GM20431 (cell line): ENCODE data around the gene CFDP1.
"Not testable (repeated sequence)": the region's sequence is repeated elsewhere in the genome, so short reads cannot be mapped to it uniquely, and the experiment has no call there.

ENCODE experiments used
- in situ Hi-C: fragments of 300-500 bp; cut with MseI, MboI; formaldehyde crosslinking; loops from one replicate; pipeline ENCODE4 v1.15.0; 2020; ENCODE audit warnings: low sequenced_read_pairs; ENCODE audit not compliant: unreplicated experiment

The CFDP1 gene

DNA sequence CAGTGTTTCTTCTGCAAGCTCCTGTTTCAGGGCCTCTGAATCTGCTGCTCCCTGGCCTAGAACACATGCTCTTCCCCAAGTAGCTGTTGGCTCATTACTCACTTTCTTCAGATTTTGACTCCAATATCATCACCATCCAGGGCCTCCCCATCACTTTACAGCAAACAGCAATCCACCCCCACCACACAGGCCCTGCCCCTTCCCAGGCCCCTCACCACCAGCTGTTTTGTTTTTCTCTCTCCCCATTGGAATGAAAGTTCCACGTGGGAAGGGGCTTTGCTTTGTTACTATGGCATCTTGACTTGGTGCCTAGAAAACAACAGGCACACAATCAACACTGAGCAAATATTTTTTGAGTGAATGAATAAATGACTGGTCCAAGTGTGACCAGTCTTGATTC is 27.1 kb upstream of the CFDP1 start:
- in situ Hi-C loops = no loop called here

DNA sequence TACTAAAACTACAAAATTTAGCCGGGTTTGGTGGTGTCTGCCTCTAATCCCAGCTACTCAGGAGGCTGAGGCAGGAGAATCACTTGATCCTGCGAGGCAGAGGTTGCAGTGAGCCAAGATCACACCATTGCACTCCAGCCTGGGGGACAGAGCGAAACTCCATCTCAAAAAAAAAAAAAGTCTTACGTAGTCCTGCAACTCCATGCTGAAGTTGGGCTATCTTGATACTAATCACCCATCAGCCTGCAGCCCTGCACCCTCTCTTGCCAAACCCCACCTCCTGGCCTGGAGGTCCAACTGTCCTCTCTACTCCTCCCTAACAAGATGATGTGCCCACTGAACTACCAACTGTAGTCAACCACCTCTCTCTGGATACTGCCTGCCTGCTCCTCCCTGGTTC is 26.4 kb upstream of the CFDP1 start:
- in situ Hi-C loops = no loop called here

DNA sequence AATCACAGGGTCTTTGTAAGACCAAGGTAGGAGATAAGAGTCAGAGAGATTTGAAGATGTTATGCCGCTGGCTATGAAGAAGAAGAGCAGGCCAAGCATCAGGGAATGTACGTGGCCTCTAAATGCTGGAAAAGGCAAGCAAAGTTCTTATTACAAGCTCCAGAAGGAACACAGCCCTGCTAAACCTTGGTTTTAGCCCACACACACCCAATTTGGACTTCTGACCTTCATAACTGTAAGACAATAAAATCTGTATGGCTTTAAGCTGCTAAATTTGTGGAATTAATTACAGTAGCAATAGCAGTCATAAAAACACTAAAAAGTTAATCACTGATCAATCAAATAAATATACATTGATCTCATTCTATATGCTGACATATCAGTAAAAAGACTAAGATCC is 25.1 kb upstream of the CFDP1 start:
- in situ Hi-C loops = no loop called here

DNA sequence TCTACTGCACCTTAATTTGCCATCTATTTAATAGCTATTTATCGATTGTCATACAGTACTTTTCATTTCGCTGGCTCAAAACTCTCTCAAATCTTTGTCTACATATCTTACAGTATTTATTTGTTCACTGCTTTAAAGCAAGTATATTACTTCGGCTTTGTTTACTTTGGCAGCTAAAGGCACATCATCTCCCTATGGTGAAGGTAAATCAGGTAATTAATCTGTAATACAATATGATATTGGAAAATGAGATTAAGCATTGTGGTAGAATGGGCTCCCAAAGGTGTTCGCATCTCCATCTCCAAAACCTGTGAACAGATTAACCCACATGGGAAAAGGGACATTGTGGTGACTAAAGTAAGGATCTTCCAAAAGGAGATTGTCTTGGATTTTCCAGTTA is 24.7 kb upstream of the CFDP1 start:
- in situ Hi-C loops = no loop called here

DNA sequence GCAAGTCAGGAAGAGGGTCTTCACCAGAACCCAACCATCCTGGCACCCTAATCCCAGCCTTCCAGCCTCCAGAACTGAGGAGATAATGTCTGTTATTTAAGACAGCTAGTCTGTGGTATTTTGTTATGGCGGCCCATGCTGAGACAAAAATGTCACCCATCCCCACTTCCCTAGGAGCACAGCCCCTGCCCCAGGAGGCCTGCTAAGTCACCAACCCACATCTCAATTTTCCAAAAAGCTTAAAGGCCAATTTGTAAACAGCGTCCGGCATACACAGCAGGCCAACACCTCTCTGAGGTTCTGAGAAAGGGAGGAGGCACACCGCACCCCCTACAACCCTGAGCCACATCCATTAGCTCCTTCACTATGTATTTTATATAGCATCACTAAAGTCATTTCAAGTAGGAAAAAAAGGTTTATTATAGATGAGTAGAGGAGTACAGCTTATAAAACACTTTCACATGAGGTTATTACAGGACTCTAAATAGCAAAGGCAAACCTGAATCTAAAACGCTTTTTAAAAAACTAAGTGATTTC is 24.2 kb upstream of the CFDP1 start:
- in situ Hi-C loops = no loop called here

DNA sequence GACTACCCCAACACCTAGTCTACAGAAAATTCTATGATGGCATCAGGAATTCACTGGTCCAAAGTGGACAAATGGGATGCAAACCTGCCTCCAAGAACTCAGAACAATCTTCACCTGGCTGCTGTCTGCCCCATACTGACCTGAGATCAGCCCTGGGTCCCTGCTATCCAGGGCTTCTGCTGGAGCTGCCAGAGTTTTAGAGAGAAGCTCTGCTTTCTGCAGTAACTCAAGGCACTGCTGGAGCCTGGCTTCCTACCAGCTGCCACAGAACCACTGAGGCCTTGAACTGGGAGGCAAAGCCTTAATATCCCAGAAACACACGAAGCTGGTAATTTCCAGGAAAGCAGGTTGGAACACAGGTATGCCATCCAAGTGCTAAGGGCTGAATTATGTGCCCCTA is 23.7 kb upstream of the CFDP1 start:
- in situ Hi-C loops = no loop called here

DNA sequence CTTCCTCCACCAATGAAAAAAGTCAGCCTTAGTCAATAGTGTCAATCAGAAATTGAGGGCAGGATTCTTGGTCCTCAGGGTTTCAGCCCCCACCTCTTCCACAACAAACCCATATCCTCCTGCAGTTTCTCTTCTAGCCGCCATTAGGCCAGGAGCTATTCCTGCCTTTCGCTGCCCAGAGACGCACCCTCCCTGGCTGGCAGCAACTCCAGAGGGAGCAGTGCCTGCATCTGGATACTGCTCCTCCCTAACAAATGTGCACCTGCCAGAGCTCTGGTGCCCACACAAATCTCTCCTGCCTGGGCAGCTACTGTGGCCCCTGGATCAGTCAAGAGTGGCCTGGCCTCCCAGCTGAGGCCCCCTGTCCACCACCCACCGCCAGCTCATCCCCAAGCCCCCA is 23.2 kb upstream of the CFDP1 start:
- in situ Hi-C loops = not testable (repeated sequence)

DNA sequence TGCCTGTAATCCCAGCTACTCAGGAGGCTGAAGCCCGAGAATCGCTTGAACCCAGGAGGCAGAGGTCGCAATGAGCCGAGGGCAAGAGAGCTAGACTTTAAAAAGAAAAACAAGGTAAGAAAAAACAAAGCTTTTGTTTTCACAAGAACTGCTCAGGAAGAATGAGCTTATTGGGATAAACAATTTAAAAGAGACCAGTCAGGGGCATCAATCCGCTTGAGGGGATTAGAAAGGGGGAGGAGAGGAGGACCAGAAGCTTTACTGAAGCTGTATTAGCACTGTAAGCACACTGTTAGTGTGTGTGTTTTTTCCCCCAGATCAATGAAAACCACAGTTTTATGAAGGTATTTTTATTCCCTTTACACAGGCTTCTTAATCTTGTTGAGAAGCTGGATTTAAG is 22.4 kb upstream of the CFDP1 start:
- in situ Hi-C loops = no loop called here

DNA sequence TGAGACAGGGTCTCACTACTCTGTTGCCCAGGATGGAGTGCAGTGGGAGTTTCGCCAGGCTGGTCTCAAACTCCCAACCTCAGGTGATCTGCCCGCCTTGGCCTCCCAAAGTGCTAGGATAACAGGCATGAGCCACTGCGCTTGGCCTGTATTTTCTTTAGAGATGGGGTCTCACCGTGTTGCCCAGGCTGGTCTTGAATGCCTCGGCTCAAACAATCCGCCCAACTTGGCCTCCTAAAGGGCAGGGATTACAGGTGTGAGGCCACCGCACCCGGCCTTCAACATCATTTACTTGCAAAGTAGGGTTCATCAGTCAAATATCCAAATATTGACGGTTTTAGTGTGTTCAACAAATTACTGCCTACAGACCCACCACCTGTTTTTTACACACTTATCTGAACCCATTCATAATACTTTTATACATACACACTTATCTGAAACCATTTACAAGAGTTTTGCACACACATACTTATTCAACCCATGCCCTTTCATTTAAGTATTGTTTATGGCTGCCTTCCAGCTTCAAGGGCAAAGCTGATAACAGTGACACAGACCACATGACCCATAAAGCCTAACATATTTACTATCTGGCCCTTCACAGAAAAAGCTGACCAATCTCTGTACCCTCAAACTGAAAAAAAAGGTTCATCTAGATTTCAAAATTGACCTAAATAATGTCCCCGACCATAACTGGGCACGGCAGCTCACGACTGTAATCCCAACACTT is 19.3 kb upstream of the CFDP1 start:
- in situ Hi-C loops = no loop called here

DNA sequence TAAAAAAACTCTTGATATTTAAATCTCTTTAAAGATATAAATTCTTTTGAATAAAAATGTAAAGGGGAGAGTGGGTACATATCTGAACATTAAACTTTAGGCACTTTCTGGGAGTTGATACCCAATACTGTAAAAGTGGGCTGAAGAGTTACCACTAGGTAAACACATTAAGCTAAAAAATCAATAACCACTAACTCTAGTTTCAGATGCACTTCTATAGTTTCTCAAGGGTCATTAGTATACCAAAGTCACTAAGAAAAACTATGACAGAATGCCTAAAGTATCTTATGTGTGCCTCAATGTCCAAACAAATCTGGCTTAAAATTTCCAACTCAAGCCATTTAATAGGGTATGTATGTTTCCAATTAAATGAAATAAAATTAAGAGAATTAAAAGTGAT is 13.1 kb upstream of the CFDP1 start:
- in situ Hi-C loops = no loop called here

DNA sequence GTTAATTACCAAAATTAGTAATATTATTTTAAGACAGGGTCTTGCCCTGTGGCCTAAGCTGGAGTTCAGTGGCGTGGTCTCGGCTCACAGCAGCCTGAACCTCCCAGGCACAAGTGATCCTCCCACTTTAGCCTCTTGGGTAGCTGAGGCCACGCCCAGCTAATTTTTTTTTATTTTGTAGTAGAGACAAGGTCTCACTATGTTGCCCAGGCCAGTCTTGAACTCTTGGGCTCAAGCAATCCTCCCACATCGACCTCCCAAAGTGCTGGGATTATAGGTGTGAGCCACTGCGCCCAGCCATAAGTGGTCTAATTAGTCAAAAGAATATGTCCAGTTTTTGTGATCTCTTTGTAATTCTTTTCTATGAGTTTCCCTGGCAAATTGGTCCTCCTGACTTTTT is 12.0 kb upstream of the CFDP1 start:
- in situ Hi-C loops = no loop called here

DNA sequence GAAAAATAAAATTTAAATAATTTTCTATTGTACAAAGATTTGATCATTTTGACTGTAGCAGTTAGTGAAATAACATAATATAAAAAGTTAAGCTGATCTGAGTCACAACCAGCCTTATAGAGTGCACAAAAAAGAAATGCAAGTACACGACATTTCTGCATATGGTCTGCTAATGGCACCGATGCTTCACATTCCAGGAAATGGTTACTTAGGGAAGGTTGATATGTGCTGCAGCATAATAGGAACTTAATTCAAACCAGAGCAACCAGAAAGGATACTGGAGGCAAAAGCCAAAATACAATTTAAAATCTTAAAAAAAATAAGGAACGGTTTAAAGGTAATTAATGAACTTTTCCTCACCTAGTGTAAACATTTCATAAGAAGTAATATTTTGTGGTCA is 10.0 kb upstream of the CFDP1 start:
- in situ Hi-C loops = no loop called here

DNA sequence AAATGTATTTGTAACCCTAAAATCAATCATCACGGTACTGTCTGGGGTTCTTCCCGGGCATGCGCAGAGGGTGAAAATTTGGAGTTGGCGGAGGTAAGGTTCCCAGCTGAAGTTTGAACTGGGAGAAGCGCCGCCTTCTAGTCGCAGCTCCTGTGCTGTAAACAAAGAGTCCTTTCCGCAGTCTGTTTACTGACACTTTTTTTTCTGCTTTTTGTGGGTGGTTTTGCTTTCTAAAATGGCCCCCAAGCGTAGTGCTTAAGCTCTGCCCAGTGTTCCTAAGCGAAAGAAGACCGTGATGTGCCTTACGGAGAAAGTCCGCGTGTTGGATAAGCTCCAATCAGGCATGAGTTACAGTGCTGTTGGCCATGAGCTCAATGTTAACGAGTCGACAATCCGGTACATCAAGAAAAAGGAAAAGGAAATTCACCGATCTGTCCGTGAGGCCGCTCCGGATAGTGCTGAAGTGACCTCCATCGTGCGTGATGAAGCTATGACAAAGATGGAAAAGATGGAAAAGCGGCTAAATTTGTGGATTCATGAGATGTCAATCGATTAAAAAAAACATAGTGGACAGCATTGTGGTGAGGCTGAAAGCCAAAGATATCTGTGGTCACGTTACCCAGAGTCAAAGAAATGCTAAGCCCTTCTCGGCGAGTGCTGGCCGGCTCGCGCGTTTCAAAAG is 570 bp upstream of the CFDP1 start:
- in situ Hi-C loops = no loop called here

DNA sequence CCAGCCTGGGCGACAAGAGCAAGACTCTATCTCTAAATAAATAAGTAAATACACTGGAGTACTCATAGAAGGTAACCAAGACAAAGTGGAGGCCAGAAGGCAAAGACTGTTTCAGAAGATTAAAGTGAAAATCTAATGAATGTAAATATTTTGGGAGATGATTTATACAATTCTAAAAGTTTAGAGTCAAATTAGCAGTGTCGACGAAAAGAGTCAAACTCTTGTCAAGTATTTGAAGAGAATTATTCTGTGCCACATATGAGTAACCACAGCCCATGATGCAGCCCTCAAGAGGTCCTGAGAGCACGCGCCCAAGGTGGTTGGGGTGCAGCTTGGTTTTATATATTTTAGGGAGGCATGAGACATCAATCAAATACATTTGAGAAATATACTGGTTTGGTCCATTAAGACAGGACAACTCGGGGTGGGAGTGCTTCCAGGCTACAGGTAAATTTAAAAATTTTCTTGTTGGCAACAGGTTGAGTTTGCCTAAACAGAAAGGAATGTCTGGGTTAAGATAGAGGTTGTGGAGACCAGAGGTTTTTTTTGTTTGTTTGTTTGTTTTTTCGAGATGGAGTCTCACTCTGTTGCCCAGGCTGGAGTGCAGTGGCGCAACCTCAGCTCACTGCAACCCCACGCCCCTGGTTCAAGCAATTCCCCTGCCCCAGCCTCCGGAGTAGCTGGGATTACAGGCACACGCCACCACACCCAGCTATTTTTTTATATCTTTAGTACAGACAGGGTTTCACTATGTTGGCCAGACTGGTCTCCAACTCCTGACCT is 3.5 kb downstream of the CFDP1 start:
- in situ Hi-C loops = no loop called here

DNA sequence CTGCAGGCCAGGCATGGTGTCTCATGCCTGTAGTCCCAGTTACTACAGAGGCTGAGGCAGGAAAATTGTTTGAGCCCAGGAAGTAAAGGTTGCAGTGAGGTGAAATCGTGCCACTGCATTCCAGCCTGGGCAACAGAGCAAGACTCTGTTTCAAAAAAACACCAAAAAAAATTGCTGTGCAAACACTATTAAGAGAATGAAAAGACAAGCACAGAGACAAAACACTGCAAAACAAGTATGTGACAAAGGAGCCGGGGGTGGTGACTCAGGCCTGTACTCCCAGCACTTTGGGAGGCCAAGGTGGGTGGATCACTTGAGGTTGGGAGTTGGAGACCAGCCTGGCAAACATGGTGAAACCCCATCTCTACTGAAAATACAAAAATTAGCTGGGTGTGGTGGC is 6.8 kb downstream of the CFDP1 start:
- in situ Hi-C loops = not testable (repeated sequence)

DNA sequence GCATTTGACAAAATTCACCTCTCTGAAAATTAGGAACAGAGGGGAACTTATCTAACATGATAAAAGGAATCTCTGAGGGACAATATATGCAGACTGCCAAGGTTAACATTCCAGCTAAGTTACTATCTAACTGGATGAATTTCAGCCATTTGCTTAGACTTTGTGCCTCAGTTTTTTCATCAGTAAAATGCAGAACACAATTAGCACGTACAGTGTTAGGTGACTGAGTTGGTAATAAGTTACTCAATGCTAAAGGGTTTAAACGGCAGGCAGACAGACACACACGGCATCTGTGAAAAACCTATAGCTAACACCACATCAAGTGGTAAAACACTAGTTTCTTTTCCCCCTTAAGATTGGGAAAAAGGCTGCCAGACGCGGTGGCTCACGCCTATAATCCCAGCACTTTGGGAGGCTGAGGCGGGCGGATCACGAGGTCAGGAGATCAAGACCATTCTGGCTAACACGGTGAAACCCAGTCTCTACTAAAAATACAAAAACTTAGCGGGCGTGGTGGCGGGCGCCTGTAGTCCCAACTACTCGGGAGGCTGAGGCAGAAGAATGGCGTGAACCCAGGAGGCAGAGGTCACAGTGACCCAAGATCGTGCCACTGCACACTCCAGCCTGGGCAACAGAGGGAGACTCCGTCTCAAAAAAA is 9.1 kb downstream of the CFDP1 start:
- in situ Hi-C loops = not testable (repeated sequence)

DNA sequence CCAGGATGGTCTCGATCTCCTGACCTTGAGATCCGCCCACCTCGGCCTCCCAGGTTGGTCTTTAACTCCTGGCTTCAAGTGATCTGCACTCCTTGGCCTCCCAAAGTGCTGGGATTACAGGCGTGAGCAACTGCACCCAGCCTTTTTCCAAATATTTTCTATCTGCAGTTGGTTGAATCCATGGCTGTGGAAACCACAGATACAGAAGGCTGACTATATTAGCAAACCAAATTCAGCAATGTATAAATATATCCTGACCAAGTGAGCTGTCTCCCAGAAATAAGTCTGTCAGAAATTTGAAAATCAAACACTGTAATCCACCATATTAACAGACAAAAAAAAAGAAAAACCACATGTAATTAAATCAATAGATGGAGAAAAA is 9.6 kb downstream of the CFDP1 start:
- in situ Hi-C loops = no loop called here

DNA sequence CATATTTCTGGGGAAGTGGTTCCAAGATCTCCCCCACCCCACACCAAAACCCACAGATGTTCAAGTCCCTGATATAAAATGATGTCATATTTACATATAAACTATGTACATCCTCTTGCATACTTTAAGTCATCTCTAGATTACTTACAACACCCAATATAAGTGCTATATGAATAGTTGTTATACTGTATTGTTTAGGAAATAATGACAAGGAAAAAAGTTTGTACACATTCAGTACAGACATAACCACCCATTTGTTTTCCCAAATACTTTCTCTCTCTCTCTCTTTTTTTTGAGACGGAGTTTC is 11.5 kb downstream of the CFDP1 start:
- in situ Hi-C loops = no loop called here

DNA sequence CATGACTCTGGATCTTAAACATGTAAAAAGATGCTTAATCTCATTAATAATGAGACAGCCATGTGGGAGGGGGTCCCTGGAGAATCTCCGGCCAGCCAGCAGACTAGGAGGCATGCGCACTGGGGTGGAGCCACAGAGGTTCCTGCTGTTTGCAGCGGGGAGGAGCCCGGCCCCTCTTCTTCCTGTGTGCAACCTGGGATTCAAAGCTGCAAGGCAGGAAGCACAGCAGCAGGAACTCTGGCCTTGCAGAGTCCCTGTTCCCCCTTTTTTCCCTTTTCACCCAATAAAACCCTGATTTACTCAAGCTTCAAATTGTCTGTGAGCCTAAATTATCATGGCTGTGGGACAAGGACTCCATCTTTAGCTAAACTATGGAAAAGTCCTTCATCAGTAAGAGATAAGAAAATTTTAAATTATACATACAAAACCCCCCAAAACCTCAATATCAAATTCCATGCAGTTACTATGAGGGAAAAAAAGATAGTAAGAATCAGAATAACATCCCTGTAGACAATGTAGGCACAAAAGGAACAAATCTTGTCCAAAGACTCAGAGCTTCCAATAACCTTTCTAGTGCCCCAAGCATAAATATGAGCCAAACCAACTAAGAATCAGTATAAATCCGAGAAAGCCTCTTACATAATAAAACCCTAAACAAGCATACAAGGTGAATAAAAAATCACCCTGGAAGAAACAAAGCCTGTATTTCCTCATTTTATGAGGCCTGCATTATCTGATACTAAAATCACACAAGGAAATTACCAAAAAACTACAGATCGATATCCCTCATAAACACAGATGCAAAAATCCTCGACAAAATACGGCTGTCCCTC is 12.1 kb downstream of the CFDP1 start:
- in situ Hi-C loops = no loop called here
